Left hindlimb (tissue), 1 donor: ENCODE results near the gene SULT1E1.

ENCODE experiments used
- DNase-seq: peaks from one replicate; pipeline ENCODE4 v3.0.0-alpha.2; 2018

Gene SULT1E1

GRCh38 chr4:69860052-69860451 is at the start of gene SULT1E1:
Gene SULT1E1, minus strand, starts transcription at chr4:69860145. Its CDS starts 2,501 bp downstream, at chr4:69857644.
- no peak for DNase-seq

GRCh38 chr4:69909195-69909594 is 49.2 kb upstream of the SULT1E1 start:
- DNase-seq, result no peak

DNA sequence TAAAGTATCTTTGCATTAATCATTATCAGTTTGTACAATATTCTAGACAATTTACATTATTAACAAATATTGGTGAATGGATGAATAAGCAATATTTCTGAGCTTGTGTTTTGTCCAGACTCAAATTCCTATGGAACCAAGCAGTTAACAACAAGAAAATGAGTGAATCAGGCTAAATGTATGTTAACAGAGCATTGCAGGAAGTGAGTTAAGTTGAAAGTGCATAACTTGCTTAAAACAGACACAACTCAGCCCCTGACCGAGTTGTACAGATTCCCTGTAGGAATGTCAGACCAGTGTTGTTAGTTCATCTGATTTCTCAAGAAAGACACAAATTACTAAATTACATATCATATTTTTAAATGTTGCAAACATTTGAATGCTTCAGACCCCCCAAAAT is 47.2 kb upstream of the SULT1E1 start:
- no peak for DNase-seq

- DNase-seq, result no peak
Observed at GRCh38 chr4:69896530-69897116, 36.7 kb upstream of the SULT1E1 start.

GRCh38 chr4:69894721-69895120 is 34.8 kb upstream of the SULT1E1 start:
- DNase-seq, result no peak

GRCh38 chr4:69894186-69894585 is 34.2 kb upstream of the SULT1E1 start:
- no peak for DNase-seq

DNA sequence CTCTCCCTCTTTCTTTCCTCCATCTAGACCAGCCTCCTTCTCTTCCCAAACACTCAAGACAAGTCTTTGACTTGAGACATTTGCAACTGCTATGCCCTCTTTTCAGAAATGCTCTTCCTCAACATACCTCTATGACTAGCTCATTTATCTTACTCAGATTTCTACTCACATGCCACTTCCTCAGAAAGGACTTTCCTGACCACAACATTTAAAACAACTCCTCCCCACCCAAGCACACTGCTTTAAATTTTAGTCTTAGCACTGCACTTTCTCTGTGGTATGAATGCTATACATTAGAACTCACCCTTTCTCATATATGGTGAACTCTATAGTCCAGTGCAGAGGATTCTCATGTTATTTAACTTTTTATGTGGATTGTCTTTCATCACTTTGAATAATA is 28.4 kb upstream of the SULT1E1 start:
- DNase-seq, result no peak

- DNase-seq, result no peak
Observed at GRCh38 chr4:69882150-69882549, 22.2 kb upstream of the SULT1E1 start.

DNA sequence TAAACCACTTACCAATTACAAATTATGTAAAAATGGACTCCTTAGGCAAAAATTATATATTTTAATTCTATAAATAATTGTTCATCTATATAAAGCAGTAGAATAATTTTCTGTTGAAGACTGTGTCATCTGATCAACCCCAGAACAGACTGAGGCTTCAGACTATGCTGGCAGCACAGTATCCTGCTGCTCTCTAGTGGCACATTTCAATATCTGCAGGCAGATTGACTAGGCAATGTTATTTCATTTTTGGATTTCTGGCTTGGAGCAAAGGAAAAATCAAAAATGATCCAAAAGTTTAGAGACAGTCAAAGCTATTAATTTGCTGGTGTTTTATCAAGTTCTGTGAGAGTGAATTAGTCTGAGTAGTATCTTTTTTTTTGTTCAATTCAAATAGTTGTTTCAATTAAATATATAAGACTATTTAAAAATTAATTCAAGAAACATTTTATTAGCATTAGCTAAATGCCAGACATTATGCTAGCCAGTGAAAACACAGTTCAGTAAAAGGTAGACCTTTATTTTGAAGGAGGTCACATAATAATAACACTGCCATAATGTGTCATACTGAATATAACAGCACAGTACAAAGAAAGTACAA is 21.3 kb upstream of the SULT1E1 start:
- DNase-seq, result no peak

DNA sequence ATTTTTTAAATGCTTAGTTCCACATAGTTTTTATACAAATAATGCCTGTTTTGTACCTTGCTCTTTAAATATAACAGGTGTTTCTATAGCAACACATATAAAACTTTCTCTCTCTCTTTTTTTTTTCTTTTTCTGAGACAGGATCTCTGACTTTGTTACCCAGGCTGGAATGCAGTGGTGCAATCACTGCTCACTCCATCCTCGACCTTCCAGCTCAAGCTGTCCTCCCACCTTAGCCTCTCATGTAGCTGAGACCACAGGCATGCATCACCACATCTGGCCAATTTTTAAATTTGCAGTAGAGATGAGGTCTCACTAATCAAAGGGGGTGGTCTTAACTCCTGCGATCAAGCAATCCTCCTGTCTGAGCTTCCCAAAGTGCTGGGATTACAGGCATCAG is 18.3 kb upstream of the SULT1E1 start:
- no peak for DNase-seq

DNA sequence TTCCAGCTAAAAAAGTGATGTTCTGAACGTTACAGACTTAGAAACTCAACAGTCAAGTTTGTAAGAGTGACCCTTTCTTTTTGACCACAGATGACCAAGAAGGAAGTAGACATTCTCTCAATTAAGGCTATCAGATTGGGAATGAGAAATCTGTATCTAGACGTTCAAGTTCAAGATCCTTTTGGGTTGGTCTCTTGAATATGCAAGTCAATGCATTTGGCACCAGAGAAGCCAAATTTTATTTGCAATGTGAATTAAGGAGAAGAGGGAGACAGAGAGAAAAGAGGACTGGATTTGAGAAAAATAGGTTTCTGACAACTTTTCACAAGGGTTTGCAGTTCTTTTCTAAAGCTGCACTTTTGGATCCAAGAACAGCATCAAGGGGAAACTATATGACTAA is 17.5 kb upstream of the SULT1E1 start:
- DNase-seq, result no peak

DNA sequence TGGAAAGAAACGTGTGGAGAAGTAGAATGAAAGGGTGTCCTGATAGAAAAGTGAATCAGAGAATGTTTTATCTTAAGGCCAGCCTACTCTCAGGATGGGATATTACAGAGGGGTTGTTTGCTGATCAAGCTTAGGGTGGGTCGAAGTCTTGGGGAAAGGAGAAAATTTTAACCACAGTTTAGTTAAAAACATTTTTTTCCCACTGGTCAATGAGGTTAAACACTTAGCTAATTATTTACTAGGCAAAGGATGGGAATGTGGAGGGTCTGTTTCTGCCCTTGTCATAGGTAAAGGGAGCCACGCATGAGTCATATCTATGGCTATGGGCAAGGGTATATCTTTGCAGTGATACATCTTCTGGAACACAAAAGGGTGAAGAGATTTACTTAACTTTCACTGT is 16.1 kb upstream of the SULT1E1 start:
- no peak for DNase-seq

DNA sequence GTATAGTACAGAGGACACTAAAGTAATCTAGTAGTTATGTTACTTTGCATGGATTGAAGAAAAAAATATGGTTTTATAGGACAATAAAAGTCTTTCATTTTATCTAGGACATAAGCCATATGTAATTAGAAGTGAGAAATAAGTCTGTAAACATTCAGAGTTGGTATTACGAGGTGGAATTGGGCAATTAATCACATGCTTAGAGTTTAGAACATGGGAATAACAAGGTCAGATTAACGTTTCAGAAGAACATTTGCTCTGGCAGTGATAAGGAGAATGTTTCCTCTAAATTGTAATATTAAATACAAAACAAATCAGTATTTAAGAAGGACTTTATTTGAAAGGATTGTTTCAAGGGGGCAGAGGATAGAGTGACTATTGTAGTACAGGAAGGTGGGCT is 15.6 kb upstream of the SULT1E1 start:
- DNase-seq, result no peak

DNA sequence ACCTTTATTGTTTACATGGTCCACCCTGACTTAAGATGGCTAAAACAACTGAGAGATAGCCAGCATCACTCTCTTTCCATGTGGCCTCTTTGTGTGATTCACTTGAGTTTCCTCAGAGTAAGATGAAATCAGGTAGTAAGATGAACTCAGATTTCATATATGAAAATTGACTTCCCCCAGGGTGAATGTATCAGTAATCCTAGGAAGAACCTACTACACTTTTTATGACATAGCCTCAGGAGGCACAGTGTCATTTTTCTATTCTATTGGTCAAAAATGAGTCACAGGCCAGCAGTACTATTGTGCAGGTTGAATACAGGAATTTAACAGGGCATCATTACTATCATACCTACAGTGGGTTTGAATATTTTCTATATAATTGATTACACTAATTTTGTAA is 14.6 kb upstream of the SULT1E1 start:
- no peak for DNase-seq

DNA sequence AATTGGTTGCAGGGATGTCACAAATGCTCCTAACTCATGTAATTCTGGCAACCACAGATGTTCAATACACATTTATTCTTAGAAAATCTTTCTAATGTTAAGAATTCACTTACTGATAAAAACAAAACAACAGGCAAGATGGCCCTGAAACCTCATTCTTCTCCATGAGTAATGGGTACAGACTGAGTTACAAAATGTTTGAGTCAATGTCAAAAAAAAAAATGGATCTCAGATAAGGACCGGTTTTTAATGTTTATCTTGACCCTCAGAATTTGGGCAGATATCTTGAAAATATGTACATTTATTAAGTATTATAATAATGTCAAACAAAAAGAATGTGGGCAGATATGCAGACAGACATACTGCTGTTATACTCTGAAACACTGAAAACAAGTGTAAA is 1.8 kb upstream of the SULT1E1 start:
- DNase-seq, result no peak

DNA sequence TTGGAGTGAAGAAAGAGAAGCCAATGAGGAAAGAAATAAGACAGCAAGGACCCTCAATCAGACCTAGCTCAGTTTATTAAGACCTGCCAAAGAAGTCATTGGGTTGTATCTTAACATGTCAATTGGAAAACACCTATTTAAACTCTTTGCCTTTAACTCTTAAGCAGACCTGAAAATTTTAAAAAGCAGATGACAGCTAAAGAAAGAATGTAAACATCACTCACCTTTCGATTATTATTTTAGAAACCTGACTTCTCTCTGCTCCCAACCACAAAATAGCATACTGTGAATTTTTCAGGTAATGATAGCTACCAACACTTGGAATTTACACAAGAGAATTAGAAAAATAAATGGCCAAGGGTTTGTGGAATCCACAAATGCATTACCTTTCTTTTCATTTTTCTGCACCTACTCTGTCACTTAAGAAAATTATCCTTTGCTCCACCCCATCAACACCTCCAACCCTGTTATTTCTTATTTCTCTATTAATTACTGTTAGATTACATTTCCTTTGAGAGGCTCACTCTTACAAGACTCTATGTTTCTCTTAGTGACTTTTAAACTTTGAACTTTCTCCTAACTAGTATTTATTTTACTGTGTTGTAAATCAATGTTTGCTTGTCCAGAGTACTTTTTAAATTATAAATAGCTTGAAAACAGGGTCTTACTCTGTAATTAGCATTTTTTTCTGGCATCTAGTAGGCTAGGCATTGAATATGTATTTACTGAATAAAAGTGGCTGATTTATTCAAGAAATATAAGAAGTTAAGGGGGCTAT is 765 bp upstream of the SULT1E1 start:
- DNase-seq, result no peak

GRCh38 chr4:69859140-69859685 is 732 bp downstream of the SULT1E1 start:
- DNase-seq, result no peak

GRCh38 chr4:69858690-69859089 is 1.3 kb downstream of the SULT1E1 start:
- no peak for DNase-seq

GRCh38 chr4:69855822-69856221 is 4.1 kb downstream of the SULT1E1 start:
- DNase-seq, result no peak

DNA sequence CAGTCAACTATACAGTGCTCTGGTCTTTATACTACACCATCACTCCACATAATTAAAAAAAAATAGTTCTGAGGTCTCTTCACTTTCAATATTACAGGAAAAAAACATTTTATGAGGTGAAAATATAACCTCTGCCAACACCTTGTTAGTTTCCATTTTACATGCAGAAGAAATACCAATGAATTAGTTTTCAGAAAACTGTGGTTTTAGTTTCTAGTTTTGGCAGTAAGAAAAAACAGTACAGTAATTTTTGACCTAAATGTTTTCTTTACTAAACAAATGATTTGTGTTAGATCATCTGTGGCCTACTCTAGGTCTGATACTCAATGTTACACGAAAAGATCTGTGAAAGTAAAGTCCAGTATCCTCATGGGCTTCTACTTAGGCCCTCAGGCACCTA is 10.0 kb downstream of the SULT1E1 start:
- DNase-seq, result no peak

GRCh38 chr4:69849297-69849696 is 10.6 kb downstream of the SULT1E1 start:
- DNase-seq, result no peak

DNA sequence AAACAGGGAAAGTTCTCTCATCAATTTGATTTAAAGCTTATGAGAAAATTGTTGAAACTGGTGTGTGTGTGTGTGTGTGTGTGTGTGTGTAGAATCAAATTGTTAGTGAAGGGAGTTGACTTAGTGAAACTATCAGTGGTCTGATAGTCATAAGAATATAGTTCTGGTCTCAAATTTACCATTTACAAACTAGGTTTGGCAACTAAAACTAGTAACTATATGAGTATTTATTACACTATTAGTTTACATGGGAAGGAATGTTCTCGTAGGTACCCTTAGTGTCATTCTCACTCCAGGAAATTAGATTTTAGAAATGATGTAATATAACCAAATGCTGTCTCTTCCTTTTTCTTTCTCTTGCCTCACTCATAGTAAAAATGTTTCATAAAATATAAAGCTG is 11.9 kb downstream of the SULT1E1 start:
- no peak for DNase-seq

- no peak for DNase-seq
Observed at GRCh38 chr4:69843932-69844331, 16.0 kb downstream of the SULT1E1 start.

- DNase-seq, result no peak
Observed at GRCh38 chr4:69843301-69843700, 16.6 kb downstream of the SULT1E1 start.
